WTC11 (cell line): Measurements from ENCODE around the gene ZBTB43. TPM values are rescaled to one million over a fixed set of nuclear protein-coding genes. Genes with fewer than 3 reads are reported as not detected.
"Not testable (repeated sequence)": the region's sequence is repeated elsewhere in the genome, so short reads cannot be mapped to it uniquely, and the experiment has no call there.

Source experiments
- ATAC-seq: fragments of 200-7000 bp; cut with Tn5 transposase; 2 replicates; pipeline ENCODE4 v1.10.0; 2021; ENCODE audit warnings: mild to moderate bottlenecking, moderate library complexity
- CTCF ChIA-PET: fragments of 300-600 bp; sonication (Branson Sonifier 250); formaldehyde crosslinking; loops from one replicate; lab custom pipeline; 2021; ENCODE audit warnings: antibody characterized with exemption; lab: Charles Lee
- POLR2A ChIA-PET: fragments of 350-600 bp; sonication (Branson Sonifier 250); formaldehyde crosslinking; loops from one replicate; lab custom pipeline; 2021; ENCODE audit warnings: antibody characterized with exemption; lab: Charles Lee
- DNase-seq: peaks from one replicate; pipeline ENCODE4 v3.0.0; 2021; ENCODE audit warnings: low spot score
- H3K27ac Mint-ChIP-seq: 2 replicates; pipeline ENCODE4 v1.8.0; 2021; ENCODE audit warnings: mixed read lengths
- H3K27me3 Mint-ChIP-seq: 2 replicates; pipeline ENCODE4 v1.8.0; 2021; ENCODE audit warnings: low read depth, mild to moderate bottlenecking, moderate library complexity, mixed read lengths
- H3K36me3 Mint-ChIP-seq: 2 replicates; pipeline ENCODE4 v1.8.0; 2021; ENCODE audit warnings: mixed read lengths
- H3K4me1 Mint-ChIP-seq: 2 replicates; pipeline ENCODE4 v1.8.0; 2022; ENCODE audit warnings: mixed read lengths
- H3K4me3 Mint-ChIP-seq: 2 replicates; pipeline ENCODE4 v1.8.0; 2021; ENCODE audit warnings: mild to moderate bottlenecking, moderate library complexity, mixed read lengths
- H3K9me3 Mint-ChIP-seq: 2 replicates; pipeline ENCODE4 v1.8.0; 2021; ENCODE audit warnings: mixed read lengths
- ARID4B ChIP-seq: sonication (generic); formaldehyde crosslinking; IDR thresholded peaks from 2 replicates; pipeline ENCODE4 v1.8.0; 2023; ENCODE audit warnings: missing genetic modification reagents, mild to moderate bottlenecking, borderline replicate concordance
- CREB1 ChIP-seq: sonication (generic); formaldehyde crosslinking; IDR thresholded peaks from 2 replicates; pipeline ENCODE4 v1.8.0; 2023; ENCODE audit warnings: mild to moderate bottlenecking, missing genetic modification reagents
- E2F5 ChIP-seq: sonication (generic); formaldehyde crosslinking; IDR thresholded peaks from 2 replicates; pipeline ENCODE4 v1.8.1; 2022; ENCODE audit warnings: mild to moderate bottlenecking, moderate library complexity, missing genetic modification reagents
- EMX1 ChIP-seq: fragments of 250-450 bp; sonication (Bioruptor Pico); IDR thresholded peaks from 2 replicates; pipeline ENCODE4 v1.8.0; 2021; ENCODE audit warnings: mild to moderate bottlenecking
- FOXP1 ChIP-seq: sonication (generic); formaldehyde crosslinking; IDR thresholded peaks from 2 replicates; pipeline ENCODE4 v1.8.0; 2022; ENCODE audit warnings: missing genetic modification reagents, mild to moderate bottlenecking, moderate library complexity, borderline replicate concordance
- HMGA2 ChIP-seq: fragments of 250-450 bp; sonication (Bioruptor Pico); IDR thresholded peaks from 2 replicates; pipeline ENCODE4 v1.4.0; 2021; ENCODE audit warnings: mild to moderate bottlenecking, moderate library complexity
- MXD4 ChIP-seq: fragments of 250-450 bp; sonication (Bioruptor Pico); IDR thresholded peaks from 2 replicates; pipeline ENCODE4 v1.8.0; 2021; ENCODE audit warnings: mild to moderate bottlenecking, moderate library complexity, borderline replicate concordance
- NFYB ChIP-seq: sonication (generic); formaldehyde crosslinking; conservative IDR thresholded peaks from 2 replicates; pipeline ENCODE4 v1.8.0; 2022; ENCODE audit warnings: low read depth, missing genetic modification reagents
- PREB ChIP-seq: sonication (generic); formaldehyde crosslinking; IDR thresholded peaks from 2 replicates; pipeline ENCODE4 v1.8.1; 2022; ENCODE audit warnings: mild to moderate bottlenecking, missing genetic modification reagents, moderate library complexity, borderline replicate concordance
- PRRX2 ChIP-seq: fragments of 250-450 bp; sonication (Bioruptor Pico); IDR thresholded peaks from 2 replicates; pipeline ENCODE4 v1.8.0; 2021; ENCODE audit warnings: mild to moderate bottlenecking
- STAT6 ChIP-seq: sonication (generic); formaldehyde crosslinking; conservative IDR thresholded peaks from 2 replicates; pipeline ENCODE4 v1.8.1; 2023; ENCODE audit warnings: mild to moderate bottlenecking, low read depth, missing genetic modification reagents, moderate library complexity
- USF2 ChIP-seq: sonication (generic); formaldehyde crosslinking; IDR thresholded peaks from 2 replicates; pipeline ENCODE4 v1.8.1; 2023; ENCODE audit warnings: mild to moderate bottlenecking, missing genetic modification reagents, moderate library complexity
- ZBTB43 ChIP-seq: sonication (generic); formaldehyde crosslinking; IDR thresholded peaks from 2 replicates; pipeline ENCODE4 v1.8.1; 2023; ENCODE audit warnings: mild to moderate bottlenecking, missing genetic modification reagents
- ZNF317 ChIP-seq: sonication (generic); formaldehyde crosslinking; IDR thresholded peaks from 2 replicates; pipeline ENCODE4 v1.8.1; 2023; ENCODE audit warnings: low read depth, mild to moderate bottlenecking, moderate library complexity, missing genetic modification reagents, borderline replicate concordance
- ZNF425 ChIP-seq: fragments of 250-450 bp; sonication (Bioruptor Pico); conservative IDR thresholded peaks from 2 replicates; pipeline ENCODE4 v1.9.0; 2021; ENCODE audit warnings: mild to moderate bottlenecking
- ZSCAN18 ChIP-seq: fragments of 250-450 bp; sonication (Bioruptor Pico); IDR thresholded peaks from 2 replicates; pipeline ENCODE4 v2.1.2; 2022; ENCODE audit warnings: mild to moderate bottlenecking, moderate library complexity
- total RNA-seq: library from RNA; stranded (reverse); gene quantifications from 3 replicates; pipeline ENCODE4 v1.2.3, GENCODE V29; 2021

Gene ZBTB43
- total RNA-seq, 1 experiment from 2014 or later = 23.8 TPM

GRCh38 chr9:126784401-126784800, 20.4 kb upstream of the ZBTB43 start (continued):
- TF ChIP-seq USF2 (CRISPR knock-in tag) (no peak), FOXP1 (CRISPR knock-in tag) (no peak), ZNF425 (CRISPR knock-in tag) (no peak), STAT6 (no peak), ZNF317 (CRISPR knock-in tag) (no peak), PREB (CRISPR knock-in tag) (no peak)

GRCh38 chr9:126784841-126785240, 20.0 kb upstream of the ZBTB43 start:
- H3K9me3 Mint-ChIP-seq, ATAC-seq, DNase-seq, H3K36me3 Mint-ChIP-seq, H3K4me1 Mint-ChIP-seq, H3K27ac Mint-ChIP-seq, H3K4me3 Mint-ChIP-seq, POLR2A ChIA-PET: not testable (repeated sequence)
- CTCF ChIA-PET = interaction anchor here (1.0 to 12.5 kb wide), 2 partner anchors 12 to 81 kb away, joined by 3 to 734 read pairs; no protein-coding TSS in a partner anchor
- peaks cover 27% of the 10 kb centered on the region for H3K27me3 Mint-ChIP-seq

- no peak for ATAC-seq
- TF ChIP-seq ARID4B (no peak), E2F5 (no peak), ZSCAN18 (CRISPR knock-in tag) (no peak), CREB1 (no peak), ZBTB43 (CRISPR knock-in tag) (no peak), PRRX2 (CRISPR knock-in tag) (no peak), HMGA2 (CRISPR knock-in tag) (no peak), EMX1 (no peak), MXD4 (CRISPR knock-in tag) (no peak), NFYB (no peak)
- Mint-ChIP-seq H3K27ac (no peak overlapping the region), H3K36me3 (no peaks in the 10 kb centered on the region), H3K27me3 (peaks cover 35% of the 10 kb centered on the region), H3K4me1 (no peaks in the 10 kb centered on the region), H3K4me3 (no peak overlapping the region), H3K9me3 (no peaks in the 10 kb centered on the region)
- ChIA-PET POLR2A (no interaction called here), CTCF (interaction anchor here (3.7 kb wide), 1 partner anchor 82 kb away, joined by 23 read pairs; no protein-coding TSS in a partner anchor)
- DNase-seq = no peak
These were observed 16.8 kb upstream of the ZBTB43 start for GRCh38 chr9:126788046-126788445.
